ENCODE results near the gene IFNA6.

The IFNA6 gene

GRCh38 chr9:21362287-21362686, 11.6 kb upstream of the IFNA6 start:
- CTCF ChIA-PET = interaction anchor here (0.6 to 0.9 kb wide), 2 partner anchors 8 to 34 kb away, joined by 3 to 4 read pairs; no protein-coding TSS in a partner anchor
- Histone ChIP-seq H3K36me3 (ENCODE audit: control insufficient read depth in 2 of 2, insufficient read depth in 1 of 2, low read length in 2 of 2) (no peaks in the 10 kb centered on the region), H3K27ac (ENCODE audit: extremely low read depth, low read depth, low read length) (no peak overlapping the region), H3K4me1 (ENCODE audit: control insufficient read depth, insufficient read depth, low read length) (no peaks in the 10 kb centered on the region), H3K4me3 (ENCODE audit: low read depth, low read length) (no peak overlapping the region), H3K9me3 (ENCODE audit: control insufficient read depth, insufficient read depth, low read depth, low read length) (no peaks in the 10 kb centered on the region)
- TF ChIP-seq KLF9 (tag by site-specific recombination; IDR thresholded peaks at IDR 0.05; ENCODE audit: low read depth) (no peak), ZFP37 (tag by site-specific recombination; IDR thresholded peaks at IDR 0.05) (no peak), ZNF830 (tag by site-specific recombination; IDR thresholded peaks at IDR 0.05; ENCODE audit: low read depth) (no peak), ZFP69B (tag by site-specific recombination; IDR thresholded peaks at IDR 0.05) (no peak), ZNF148 (tag by site-specific recombination; IDR thresholded peaks at IDR 0.05; ENCODE audit: borderline replicate concordance) (no peak), ZNF175 (tag by site-specific recombination; IDR thresholded peaks at IDR 0.05) (no peak), ZNF621 (tag by site-specific recombination; IDR thresholded peaks at IDR 0.05) (no peak), ZFP3 (tag by site-specific recombination; IDR thresholded peaks at IDR 0.05; ENCODE audit: low read depth) (no peak), ZNF280D (tag by site-specific recombination; IDR thresholded peaks at IDR 0.05) (no peak), ZNF501 (tag by site-specific recombination; IDR thresholded peaks at IDR 0.05) (no peak), SP7 (tag by site-specific recombination; IDR thresholded peaks at IDR 0.05) (no peak), CTCF (tag by site-specific recombination; IDR thresholded peaks at IDR 0.05) (no peak), ZNF416 (tag by site-specific recombination; IDR thresholded peaks at IDR 0.05) (no peak), GLIS2 (tag by site-specific recombination; IDR thresholded peaks at IDR 0.05) (no peak), ZNF785 (tag by site-specific recombination; IDR thresholded peaks at IDR 0.05) (no peak), ZNF707 (tag by site-specific recombination; IDR thresholded peaks at IDR 0.05) (no peak), ZSCAN16 (tag by site-specific recombination; IDR thresholded peaks at IDR 0.05) (no peak)
- POLR2A ChIA-PET = no interaction called here

- Histone ChIP-seq H3K4me3 (ENCODE audit: low read depth, low read length) (no peak overlapping the region), H3K36me3 (ENCODE audit: control insufficient read depth in 2 of 2, insufficient read depth in 1 of 2, low read length in 2 of 2) (no peaks in the 10 kb centered on the region), H3K27ac (ENCODE audit: extremely low read depth, low read depth, low read length) (no peak overlapping the region), H3K9me3 (ENCODE audit: control insufficient read depth, insufficient read depth, low read depth, low read length) (no peaks in the 10 kb centered on the region), H3K4me1 (ENCODE audit: control insufficient read depth, insufficient read depth, low read length) (no peaks in the 10 kb centered on the region)
- ChIA-PET CTCF (no interaction called here), POLR2A (no interaction called here)
- no peak for TF ChIP-seq ZIC2 (tag by site-specific recombination; IDR thresholded peaks at IDR 0.05)
- TF ChIP-seq PRDM1 (tag by site-specific recombination; IDR thresholded peaks at IDR 0.05) = peak; percentile 48; the same call in 1 of the 2 replicates
- TF ChIP-seq OSR2 (tag by site-specific recombination; IDR thresholded peaks at IDR 0.05) = no peak
- TF ChIP-seq ZBTB10 (tag by site-specific recombination; IDR thresholded peaks at IDR 0.05) = no peak
- TF ChIP-seq BCL11A (tag by site-specific recombination; IDR thresholded peaks at IDR 0.05; ENCODE audit: low read depth) = no peak
Observed at GRCh38 chr9:21357479-21358460, 7.1 kb upstream of the IFNA6 start.

All from HEK293 (cell line).